DMS153 (cell line): ENCODE data around the gene FCRL1.

ENCODE experiments used
- DNase-seq: peaks from one replicate; lab custom pipeline; 2025; lab: John Stamatoyannopoulos, UW

The FCRL1 gene

GRCh38 chr1:157803851-157804250 lies 16.1 kb downstream of the FCRL1 start:
- no peak for DNase-seq

- DNase-seq, result no peak
Measured at GRCh38 chr1:157799996-157800395, 19.9 kb downstream of the FCRL1 start.

GRCh38 chr1:157798211-157798610 lies 21.7 kb downstream of the FCRL1 start:
- no peak for DNase-seq

- DNase-seq, result no peak
Measured at GRCh38 chr1:157785248-157785647, 34.7 kb downstream of the FCRL1 start.

GRCh38 chr1:157784801-157785200 lies 35.1 kb downstream of the FCRL1 start:
- DNase-seq, result no peak

GRCh38 chr1:157782931-157783330 lies 37.0 kb downstream of the FCRL1 start:
- DNase-seq, result no peak

- DNase-seq, result no peak
Measured at GRCh38 chr1:157781048-157781447, 38.9 kb downstream of the FCRL1 start.

- no peak for DNase-seq
Measured at GRCh38 chr1:157776971-157777391, 42.9 kb downstream of the FCRL1 start, which contains the start of gene FCRL2. Gene FCRL2 (minus strand): TSS chr1:157777132. CDS start chr1:157777073, 59 bp downstream.

- DNase-seq, result no peak
Measured at GRCh38 chr1:157775101-157775870, 44.6 kb downstream of the FCRL1 start.

- no peak for DNase-seq
Measured at GRCh38 chr1:157774412-157774811, 45.5 kb downstream of the FCRL1 start.

GRCh38 chr1:157773493-157774350 lies 46.2 kb downstream of the FCRL1 start:
- DNase-seq, result no peak

- no peak for DNase-seq
Measured at GRCh38 chr1:157771661-157772425, 48.1 kb downstream of the FCRL1 start.

GRCh38 chr1:157770442-157771043 lies 49.4 kb downstream of the FCRL1 start:
- no peak for DNase-seq

GRCh38 chr1:157766792-157767191 lies 53.1 kb downstream of the FCRL1 start:
- no peak for DNase-seq

GRCh38 chr1:157758018-157758417 lies 61.9 kb downstream of the FCRL1 start:
- no peak for DNase-seq

- DNase-seq, result no peak
Measured at GRCh38 chr1:157753611-157754010, 66.3 kb downstream of the FCRL1 start.

GRCh38 chr1:157751283-157751682 lies 68.6 kb downstream of the FCRL1 start:
- no peak for DNase-seq

GRCh38 chr1:157748262-157748817 lies 71.6 kb downstream of the FCRL1 start:
- no peak for DNase-seq
